GM13977 (cell line): ENCODE data around the gene IL3RA.

Source experiments
- DNase-seq: peaks from one replicate; pipeline ENCODE4 v3.0.0; 2012; ENCODE audit warnings: low spot score
- CTCF ChIP-seq: IDR thresholded peaks from 2 replicates; pipeline ENCODE4 v1.5.1; 2012; ENCODE audit warnings: mild to moderate bottlenecking, control low read depth; ENCODE audit not compliant: insufficient read depth; ENCODE audit errors: extremely low read depth, missing control alignments
- in situ Hi-C: fragments of 300-500 bp; cut with MboI; formaldehyde crosslinking; loops from one replicate; pipeline ENCODE4 v1.12.0; 2022; ENCODE audit warnings: low sequenced_read_pairs, low pct_unique_long_range_greater_than_20kb, mixed read lengths, inconsistent platforms; ENCODE audit not compliant: unreplicated experiment

IL3RA gene

GRCh38 chrX:1390621-1391369, 54.2 kb downstream of the IL3RA start:
- no peak for TF ChIP-seq CTCF
- in situ Hi-C loops: no loop called here
- no peak for DNase-seq

- in situ Hi-C loops: no loop called here
- DNase-seq: peak; percentile 98
- no peak for TF ChIP-seq CTCF
Observed at GRCh38 chrX:1391370-1391706, 54.8 kb downstream of the IL3RA start.

- in situ Hi-C loops: no loop called here
- no peak for TF ChIP-seq CTCF
- DNase-seq: peak; percentile 100
Observed at GRCh38 chrX:1391707-1392375, 55.3 kb downstream of the IL3RA start, which contains the start of gene SLC25A6. SLC25A6 (minus strand) TSS chrX:1392113; CDS start chrX:1392009, 104 bp downstream.

GRCh38 chrX:1392376-1393068, 55.9 kb downstream of the IL3RA start:
- in situ Hi-C loops: no loop called here
- no peak for TF ChIP-seq CTCF
- peak; percentile 80 for DNase-seq

GRCh38 chrX:1393871-1394615, 57.5 kb downstream of the IL3RA start:
- TF ChIP-seq CTCF: no peak
- no peak for DNase-seq

GRCh38 chrX:1394731-1395501, 58.3 kb downstream of the IL3RA start:
- no peak for DNase-seq
- in situ Hi-C loops: no loop called here
- no peak for TF ChIP-seq CTCF

More at GRCh38 chrX:1393871-1394615, 57.5 kb downstream of the IL3RA start:
- in situ Hi-C loops: no loop called here
